ENCODE results near the gene HEATR9. TPM values are rescaled to one million over a fixed set of nuclear protein-coding genes. Genes with fewer than 3 reads are reported as not detected.

Gene HEATR9
- total RNA-seq, 4 donors from 2014 or later: not detected

- Histone ChIP-seq H3K9me3 (no peaks in the 10 kb centered on the region), H3K4me1 (peaks cover 3 to 6% of the 10 kb centered on the region in 2 donors), H3K36me3 (no peaks in the 10 kb centered on the region), H3K27me3 (no peaks in the 10 kb centered on the region), H3K27ac (no peak overlapping the region), H3K4me3 (no peak overlapping the region)
- DNase-seq: no peak
- TF ChIP-seq POLR2A (IDR thresholded peaks at IDR 0.05): no peak
- no peak for TF ChIP-seq CTCF (IDR thresholded peaks at IDR 0.05)
- intact Hi-C loops (cut with DNase I; ENCODE audit: low total_unique reads): no loop called here
These were observed 52.0 kb downstream of the HEATR9 start for GRCh38 chr17:35816723-35817122.

GRCh38 chr17:35812456-35812855 is 56.2 kb downstream of the HEATR9 start:
- Histone ChIP-seq H3K27ac (no peak overlapping the region), H3K27me3 (no peaks in the 10 kb centered on the region), H3K9me3 (no peaks in the 10 kb centered on the region), H3K36me3 (no peaks in the 10 kb centered on the region), H3K4me3 (no peak overlapping the region), H3K4me1 (peaks cover 6 to 7% of the 10 kb centered on the region in 2 donors)
- no peak for DNase-seq
- intact Hi-C loops (cut with DNase I; ENCODE audit: low total_unique reads): no loop called here
- no peak for TF ChIP-seq CTCF (IDR thresholded peaks at IDR 0.05)
- TF ChIP-seq POLR2A (IDR thresholded peaks at IDR 0.05): no peak

- TF ChIP-seq POLR2A (IDR thresholded peaks at IDR 0.05): no peak
- no peak for TF ChIP-seq CTCF (IDR thresholded peaks at IDR 0.05)
- intact Hi-C loops (cut with DNase I; ENCODE audit: low total_unique reads): no loop called here
- no peaks in the 10 kb centered on the region for H3K9me3 ChIP-seq
- no peak overlapping the region for H3K4me3 ChIP-seq
- H3K36me3 ChIP-seq: no peaks in the 10 kb centered on the region
- no peak overlapping the region for H3K27ac ChIP-seq
- no peak for DNase-seq
- peaks cover 5 to 6% of the 10 kb centered on the region in 2 donors for H3K4me1 ChIP-seq
- H3K27me3 ChIP-seq: no peaks in the 10 kb centered on the region
These were observed 56.9 kb downstream of the HEATR9 start for GRCh38 chr17:35811759-35812158.

GRCh38 chr17:35809855-35810461 is 58.7 kb downstream of the HEATR9 start:
- TF ChIP-seq POLR2A (IDR thresholded peaks at IDR 0.05) (no peak), CTCF (IDR thresholded peaks at IDR 0.05) (no peak)
- no peaks in the 10 kb centered on the region for H3K9me3 ChIP-seq
- intact Hi-C loops (cut with DNase I; ENCODE audit: low total_unique reads): loop anchor here (5.0 kb wide), 1 partner anchor 43 kb away; no protein-coding TSS in a partner anchor
- H3K27me3 ChIP-seq: no peaks in the 10 kb centered on the region
- H3K27ac ChIP-seq: peak overlapping the region; percentile 98 to 99
- DNase-seq: no peak
- H3K4me1 ChIP-seq: peaks cover 4 to 5% of the 10 kb centered on the region in 2 donors
- peak overlapping the region; percentile 98 to 100 for H3K4me3 ChIP-seq
- H3K36me3 ChIP-seq: no peaks in the 10 kb centered on the region

GRCh38 chr17:35808962-35809854 is 59.5 kb downstream of the HEATR9 start, which contains the start of gene TAF15:
TSS of gene TAF15 (plus strand) at chr17:35809484. CDS start at chr17:35809570, 86 bp downstream.
- intact Hi-C loops (cut with DNase I; ENCODE audit: low total_unique reads): loop anchor here (5.0 kb wide), 1 partner anchor 42 kb away; no protein-coding TSS in a partner anchor
- peak within 1 kb of the TSS; percentile 98 to 99 for H3K27ac ChIP-seq
- H3K4me1 ChIP-seq: peaks cover 0 to 4% of the 10 kb centered on the region in 2 donors
- peak; percentile 63 to 89 (median 71) for TF ChIP-seq CTCF (IDR thresholded peaks at IDR 0.05)
- TF ChIP-seq POLR2A (IDR thresholded peaks at IDR 0.05): peak; percentile 97 to 99
- peak within 1 kb of the TSS; percentile 98 to 100 for H3K4me3 ChIP-seq
- no peaks in the 10 kb centered on the region for H3K9me3 ChIP-seq
- no peaks in the 10 kb centered on the region for H3K36me3 ChIP-seq
- peak; percentile 95 to 96 for DNase-seq
- no peaks in the 10 kb centered on the region for H3K27me3 ChIP-seq

Data from uterus (tissue), 4 donors.